ENCODE data around the gene EFHC2.

Gene EFHC2

GRCh38 chrX:44239036-44239435 lies 104.4 kb downstream of the EFHC2 start:
- no peaks in the 10 kb centered on the region for H3F3A ChIP-seq (ENCODE audit: control insufficient read depth, insufficient read depth)
- H3K4me2 ChIP-seq (ENCODE audit: low read length) = no peak overlapping the region
- H3K27me3 ChIP-seq (ENCODE audit: control insufficient read depth, low read length) = no peaks in the 10 kb centered on the region
- H3K27ac ChIP-seq (ENCODE audit: low read depth, low read length) = no peak overlapping the region
- no peak overlapping the region for H3K4me3 ChIP-seq (ENCODE audit: low read length)
- H3K79me2 ChIP-seq (ENCODE audit: control insufficient read depth, low read length) = no peaks in the 10 kb centered on the region
- no peaks in the 10 kb centered on the region for H4K20me1 ChIP-seq (ENCODE audit: control insufficient read depth, insufficient read depth, low read depth, low read length)
- no peaks in the 10 kb centered on the region for H3K36me3 ChIP-seq (ENCODE audit: control insufficient read depth, low read length)
- no peaks in the 10 kb centered on the region for H3K4me1 ChIP-seq (ENCODE audit: control insufficient read depth, low read length)
- TF ChIP-seq EZH2phosphoT487 (IDR thresholded peaks at IDR 0.05; ENCODE audit: borderline replicate concordance, low read length) (no peak), CTCF (IDR thresholded peaks at IDR 0.05; ENCODE audit: low read depth, low read length, poor library complexity, severe bottlenecking) (no peak)
- H3K9me2 ChIP-seq (replicated peaks; ENCODE audit: control insufficient read depth, low read length) = no peaks in the 10 kb centered on the region
- no peaks in the 10 kb centered on the region for H3K9me3 ChIP-seq (ENCODE audit: control insufficient read depth, insufficient read depth, low read length)

- Histone ChIP-seq H4K20me1 (ENCODE audit: control insufficient read depth, insufficient read depth, low read depth, low read length) (no peaks in the 10 kb centered on the region), H3K27ac (ENCODE audit: low read depth, low read length) (no peak overlapping the region), H3K36me3 (ENCODE audit: control insufficient read depth, low read length) (no peaks in the 10 kb centered on the region), H3K27me3 (ENCODE audit: control insufficient read depth, low read length) (no peaks in the 10 kb centered on the region), H3K4me1 (ENCODE audit: control insufficient read depth, low read length) (no peaks in the 10 kb centered on the region), H3K9me2 (replicated peaks; ENCODE audit: control insufficient read depth, low read length) (no peaks in the 10 kb centered on the region), H3K4me2 (ENCODE audit: low read length) (no peak overlapping the region), H3F3A (ENCODE audit: control insufficient read depth, insufficient read depth) (no peaks in the 10 kb centered on the region), H3K4me3 (ENCODE audit: low read length) (no peak overlapping the region), H3K9me3 (ENCODE audit: control insufficient read depth, insufficient read depth, low read length) (no peaks in the 10 kb centered on the region), H3K79me2 (ENCODE audit: control insufficient read depth, low read length) (no peaks in the 10 kb centered on the region)
- TF ChIP-seq EZH2phosphoT487 (IDR thresholded peaks at IDR 0.05; ENCODE audit: borderline replicate concordance, low read length) = no peak
- TF ChIP-seq CTCF (IDR thresholded peaks at IDR 0.05; ENCODE audit: low read depth, low read length, poor library complexity, severe bottlenecking) = no peak
Measured at GRCh38 chrX:44235534-44235933, 107.9 kb downstream of the EFHC2 start.

- H3K9me2 ChIP-seq (replicated peaks; ENCODE audit: control insufficient read depth, low read length) = no peaks in the 10 kb centered on the region
- no peaks in the 10 kb centered on the region for H3K4me1 ChIP-seq (ENCODE audit: control insufficient read depth, low read length)
- no peaks in the 10 kb centered on the region for H3K36me3 ChIP-seq (ENCODE audit: control insufficient read depth, low read length)
- no peak overlapping the region for H3K27ac ChIP-seq (ENCODE audit: low read depth, low read length)
- H3F3A ChIP-seq (ENCODE audit: control insufficient read depth, insufficient read depth) = no peaks in the 10 kb centered on the region
- no peaks in the 10 kb centered on the region for H4K20me1 ChIP-seq (ENCODE audit: control insufficient read depth, insufficient read depth, low read depth, low read length)
- H3K9me3 ChIP-seq (ENCODE audit: control insufficient read depth, insufficient read depth, low read length) = no peaks in the 10 kb centered on the region
- no peak overlapping the region for H3K4me3 ChIP-seq (ENCODE audit: low read length)
- H3K27me3 ChIP-seq (ENCODE audit: control insufficient read depth, low read length) = no peaks in the 10 kb centered on the region
- no peaks in the 10 kb centered on the region for H3K79me2 ChIP-seq (ENCODE audit: control insufficient read depth, low read length)
- H3K4me2 ChIP-seq (ENCODE audit: low read length) = no peak overlapping the region
- no peak for TF ChIP-seq CTCF (IDR thresholded peaks at IDR 0.05; ENCODE audit: low read depth, low read length, poor library complexity, severe bottlenecking)
- TF ChIP-seq EZH2phosphoT487 (IDR thresholded peaks at IDR 0.05; ENCODE audit: borderline replicate concordance, low read length) = no peak
Measured at GRCh38 chrX:44234541-44234940, 108.9 kb downstream of the EFHC2 start.

GRCh38 chrX:44234116-44234515 lies 109.4 kb downstream of the EFHC2 start:
- TF ChIP-seq EZH2phosphoT487 (IDR thresholded peaks at IDR 0.05; ENCODE audit: borderline replicate concordance, low read length) = no peak
- Histone ChIP-seq H3K4me1 (ENCODE audit: control insufficient read depth, low read length) (no peaks in the 10 kb centered on the region), H4K20me1 (ENCODE audit: control insufficient read depth, insufficient read depth, low read depth, low read length) (no peaks in the 10 kb centered on the region), H3K36me3 (ENCODE audit: control insufficient read depth, low read length) (no peaks in the 10 kb centered on the region), H3K9me3 (ENCODE audit: control insufficient read depth, insufficient read depth, low read length) (no peaks in the 10 kb centered on the region), H3K27ac (ENCODE audit: low read depth, low read length) (no peak overlapping the region), H3K4me2 (ENCODE audit: low read length) (no peak overlapping the region), H3K9me2 (replicated peaks; ENCODE audit: control insufficient read depth, low read length) (no peaks in the 10 kb centered on the region), H3F3A (ENCODE audit: control insufficient read depth, insufficient read depth) (no peaks in the 10 kb centered on the region), H3K4me3 (ENCODE audit: low read length) (no peak overlapping the region), H3K27me3 (ENCODE audit: control insufficient read depth, low read length) (no peaks in the 10 kb centered on the region), H3K79me2 (ENCODE audit: control insufficient read depth, low read length) (no peaks in the 10 kb centered on the region)
